Measurements from ENCODE around the gene DCPS.
"Not testable (repeated sequence)": the region's sequence is repeated elsewhere in the genome, so short reads cannot be mapped to it uniquely, and the experiment has no call there.

The DCPS gene

GRCh38 chr11:126337474-126338241 is 33.8 kb downstream of the DCPS start:
- DNase-seq = peak in 1 of 42 donors; percentile 15

GRCh38 chr11:126338346-126339055 is 34.6 kb downstream of the DCPS start:
- DNase-seq = peak in 1 of 42 donors; percentile 18

More at GRCh38 chr11:126337474-126338241, 33.8 kb downstream of the DCPS start:
- intact Hi-C loops (cut with DNase I) = no loop called here

GRCh38 chr11:126339073-126339862 is 35.4 kb downstream of the DCPS start:
- DNase-seq = no peak
- intact Hi-C loops (cut with DNase I) = no loop called here

More at GRCh38 chr11:126338346-126339055, 34.6 kb downstream of the DCPS start:
- intact Hi-C loops (cut with DNase I) = no loop called here

GRCh38 chr11:126339863-126340434 is 36.1 kb downstream of the DCPS start:
- DNase-seq = no peak
- intact Hi-C loops (cut with DNase I) = no loop called here

- no peak for DNase-seq
- intact Hi-C loops (cut with DNase I) = no loop called here
Observed at GRCh38 chr11:126340960-126341606, 37.2 kb downstream of the DCPS start.

- DNase-seq = no peak
- intact Hi-C loops (cut with DNase I) = no loop called here
Observed at GRCh38 chr11:126341760-126342161, 37.9 kb downstream of the DCPS start.

GRCh38 chr11:126343051-126343450 is 39.2 kb downstream of the DCPS start:
- intact Hi-C loops (cut with DNase I) = no loop called here
- DNase-seq = no peak

GRCh38 chr11:126344141-126345080 is 40.6 kb downstream of the DCPS start:
- intact Hi-C loops (cut with DNase I) = no loop called here
- no peak for DNase-seq

GRCh38 chr11:126345283-126345682 is 41.4 kb downstream of the DCPS start:
- intact Hi-C loops (cut with DNase I) = no loop called here
- no peak for DNase-seq

GRCh38 chr11:126345759-126346585 is 42.1 kb downstream of the DCPS start:
- no peak for DNase-seq

GRCh38 chr11:126346586-126346940 is 42.7 kb downstream of the DCPS start:
- no peak for DNase-seq

More at GRCh38 chr11:126345759-126346585, 42.1 kb downstream of the DCPS start:
- intact Hi-C loops (cut with DNase I) = no loop called here

GRCh38 chr11:126346946-126347345 is 43.1 kb downstream of the DCPS start:
- DNase-seq = not testable (repeated sequence)

More at GRCh38 chr11:126346586-126346940, 42.7 kb downstream of the DCPS start:
- intact Hi-C loops (cut with DNase I) = no loop called here

GRCh38 chr11:126347751-126348668 is 44.1 kb downstream of the DCPS start:
- intact Hi-C loops (cut with DNase I) = no loop called here
- no peak for DNase-seq

More at GRCh38 chr11:126346946-126347345, 43.1 kb downstream of the DCPS start:
- intact Hi-C loops (cut with DNase I) = not testable (repeated sequence)

GRCh38 chr11:126348806-126349582 is 45.1 kb downstream of the DCPS start:
- intact Hi-C loops (cut with DNase I) = no loop called here
- DNase-seq = no peak

- no peak for DNase-seq
- intact Hi-C loops (cut with DNase I) = loop anchor here (10.0 kb wide), 1 partner anchor 64 kb away; no protein-coding TSS in a partner anchor
Observed at GRCh38 chr11:126350836-126351235, 47.0 kb downstream of the DCPS start.

All from head of caudate nucleus (tissue), 42 donors.